GM18861 (cell line): ENCODE results near the gene PPFIA2.

Source experiments
- ATAC-seq: cut with Tn5 transposase; IDR thresholded peaks from one replicate; pipeline ENCODE4 v1.9.1; 2021; ENCODE audit not compliant: unreplicated experiment

PPFIA2 gene

GRCh38 chr12:81288651-81289050, 470.5 kb downstream of the PPFIA2 start:
- no peak for ATAC-seq

DNA sequence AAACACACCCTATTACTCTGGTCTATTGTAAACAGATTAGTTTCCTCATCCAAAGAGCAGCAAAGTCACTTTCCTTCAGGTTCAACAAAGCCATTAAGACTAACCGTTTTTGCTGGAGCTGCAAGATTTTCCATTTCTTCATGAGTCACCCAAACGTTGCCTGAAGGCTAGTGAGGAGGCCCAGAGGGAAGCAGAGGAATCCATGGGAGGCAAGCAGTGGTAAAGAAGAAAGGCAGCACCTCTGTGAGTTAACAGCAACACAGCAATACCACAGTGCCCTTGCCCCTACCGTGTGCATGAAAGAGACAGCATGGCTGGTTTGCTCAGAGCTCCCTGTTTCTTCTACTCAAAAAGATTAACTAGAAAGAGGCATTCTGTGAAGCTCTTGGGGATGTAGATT, 475.0 kb downstream of the PPFIA2 start:
- ATAC-seq = no peak

GRCh38 chr12:81274637-81275529, 484.3 kb downstream of the PPFIA2 start:
- ATAC-seq = no peak

DNA sequence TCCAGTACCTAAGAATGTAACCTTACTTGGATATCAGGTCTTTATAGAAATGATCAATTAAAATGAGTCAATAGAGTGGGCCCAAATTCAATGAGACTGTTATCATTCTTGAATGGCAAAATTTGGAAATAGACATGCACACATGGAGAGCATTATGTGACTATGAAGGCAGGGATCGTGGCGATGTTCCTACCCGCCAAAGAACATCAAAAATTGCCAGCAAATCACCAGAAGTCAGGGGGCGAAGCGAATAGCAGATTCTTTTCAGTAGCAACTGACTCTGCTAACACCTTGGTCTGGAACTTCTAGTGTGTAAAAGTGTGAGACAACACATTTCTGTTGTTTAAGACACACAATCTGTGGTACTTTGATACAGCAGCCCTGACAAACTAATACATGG, 488.8 kb downstream of the PPFIA2 start:
- no peak for ATAC-seq

DNA sequence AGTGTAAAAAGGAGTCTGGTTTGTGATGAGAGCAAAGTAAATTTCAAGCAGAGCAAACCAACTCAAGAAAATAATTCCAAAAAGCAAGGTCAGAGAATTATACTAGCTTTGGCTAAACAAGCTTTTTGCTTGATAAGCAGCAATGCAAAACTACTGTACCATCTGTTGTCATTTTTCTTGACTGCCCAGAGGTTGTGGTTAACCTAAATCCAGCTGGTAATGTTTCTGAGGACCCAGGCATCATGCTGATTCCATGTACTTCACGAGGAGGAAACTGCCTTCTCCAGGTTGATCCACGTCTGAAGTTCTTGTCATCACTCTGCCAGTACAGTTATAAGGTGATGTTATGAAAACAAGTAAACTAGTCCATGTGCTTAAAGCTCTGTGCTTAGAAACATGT, 496.1 kb downstream of the PPFIA2 start:
- no peak for ATAC-seq

DNA sequence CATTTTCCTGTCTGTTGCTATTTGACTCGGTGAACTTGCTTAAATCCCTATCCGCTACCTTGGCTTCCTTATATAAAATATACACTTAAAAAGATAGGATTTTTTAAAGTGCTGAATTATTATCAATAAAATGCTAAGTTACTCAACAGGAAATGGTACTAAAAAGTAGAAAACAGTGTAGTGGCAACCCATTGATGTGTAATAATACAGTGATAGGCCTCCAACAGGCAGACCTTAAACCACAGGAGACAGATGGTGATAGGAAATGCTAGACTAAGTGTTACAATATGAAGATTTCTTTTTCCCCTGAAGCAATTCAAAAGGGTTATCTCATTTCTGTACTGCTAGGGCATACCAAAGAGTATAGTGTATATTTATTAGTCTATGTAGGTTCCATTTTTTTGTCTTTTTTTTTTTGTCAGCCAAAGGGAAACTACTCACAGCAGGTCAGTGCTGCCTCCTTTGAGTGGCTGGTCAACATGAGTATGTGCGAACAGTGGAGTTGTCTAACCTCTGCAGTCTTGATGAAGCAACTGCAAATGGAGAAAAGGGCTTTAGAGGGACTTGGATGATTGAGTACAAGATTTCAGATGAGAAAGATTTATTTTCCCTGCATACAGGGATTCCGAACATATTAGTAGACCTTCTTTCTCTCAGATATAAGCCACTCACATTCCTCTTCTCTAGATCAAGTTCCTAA, 497.5 kb downstream of the PPFIA2 start:
- ATAC-seq = no peak

- ATAC-seq = no peak
Observed at GRCh38 chr12:81259360-81259759, 499.8 kb downstream of the PPFIA2 start.

DNA sequence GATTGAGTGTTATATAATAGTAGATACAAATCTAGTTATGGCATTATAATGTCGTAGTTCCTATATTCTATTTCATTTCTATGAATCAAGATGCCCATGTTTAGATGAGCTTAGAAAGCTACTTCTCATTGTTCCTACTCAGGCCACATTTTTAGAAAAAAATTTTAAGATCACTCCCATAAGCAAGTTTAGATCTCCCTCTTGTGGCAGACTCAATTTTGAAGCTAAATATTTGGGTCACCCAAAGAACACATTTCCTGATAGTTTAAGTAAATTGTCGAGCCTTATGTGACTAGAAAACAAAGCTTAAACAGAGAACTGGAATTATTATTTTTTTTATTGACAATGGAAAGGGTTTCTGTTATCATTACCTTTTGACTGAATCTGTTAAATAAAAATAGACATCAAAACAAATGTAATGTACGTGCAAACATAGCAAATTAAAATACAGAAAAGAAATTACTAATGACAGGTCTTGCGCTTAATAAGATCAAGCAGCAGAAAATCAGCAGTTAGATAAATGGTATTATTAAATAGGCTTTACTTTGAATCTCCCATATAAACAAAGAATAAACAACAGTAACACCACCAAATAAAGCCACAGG, 501.1 kb downstream of the PPFIA2 start:
- ATAC-seq = no peak

GRCh38 chr12:81255947-81256346, 503.2 kb downstream of the PPFIA2 start:
- ATAC-seq = no peak

GRCh38 chr12:81255456-81255855, 503.7 kb downstream of the PPFIA2 start:
- no peak for ATAC-seq

DNA sequence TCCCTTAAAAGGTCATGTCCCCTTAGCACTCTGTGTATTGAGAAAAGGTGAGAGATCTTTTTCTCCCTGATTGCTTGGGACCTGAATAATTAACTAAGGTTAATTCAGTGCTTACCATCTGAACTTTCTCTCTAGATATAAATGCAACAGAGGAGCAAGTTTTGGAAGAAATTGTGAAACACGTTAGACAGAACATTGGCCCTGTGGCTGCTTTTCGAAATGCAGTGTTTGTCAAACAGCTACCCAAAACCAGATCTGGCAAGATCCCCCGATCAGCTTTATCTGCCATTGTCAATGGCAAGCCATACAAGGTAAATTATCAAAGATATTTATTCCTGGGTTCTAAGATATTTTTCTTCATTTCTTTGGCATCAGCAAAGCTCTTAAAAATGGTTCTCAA, 505.8 kb downstream of the PPFIA2 start:
- no peak for ATAC-seq

DNA sequence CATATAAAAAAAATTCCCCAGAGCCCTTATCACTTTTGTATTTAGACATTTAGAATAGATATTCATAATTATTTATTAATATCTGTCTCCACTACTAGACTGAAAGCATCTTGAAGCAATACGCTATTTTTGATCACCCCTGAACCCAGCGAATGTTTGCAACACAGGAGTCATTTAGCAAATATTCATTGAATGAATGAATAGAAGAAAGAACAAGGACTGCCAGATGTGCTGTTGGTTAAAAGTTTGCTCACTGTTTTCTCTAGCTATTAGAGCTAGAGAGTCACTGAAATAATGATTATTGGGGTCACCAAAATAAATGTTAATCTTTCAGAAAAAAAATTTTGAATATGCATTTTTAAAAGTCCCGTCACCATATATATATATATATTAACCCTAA, 506.9 kb downstream of the PPFIA2 start:
- no peak for ATAC-seq

DNA sequence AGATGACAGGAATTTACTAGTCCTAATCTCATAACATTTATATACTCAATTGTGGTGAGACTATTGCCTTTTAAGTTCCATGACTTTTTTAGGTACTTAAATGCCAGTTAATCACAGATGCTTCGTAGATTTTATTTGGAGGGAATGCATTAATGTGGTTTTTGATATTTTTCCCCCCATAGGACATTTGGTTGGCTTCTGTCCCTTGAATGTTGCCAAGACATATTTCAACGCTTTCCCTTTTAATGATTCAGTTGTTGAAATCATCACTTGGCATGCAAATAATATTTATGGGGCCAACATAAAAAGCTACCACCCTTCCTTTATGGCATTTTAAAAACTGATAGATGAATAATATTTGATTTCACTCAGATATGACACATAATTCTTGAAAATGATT, 509.2 kb downstream of the PPFIA2 start:
- no peak for ATAC-seq

- no peak for ATAC-seq
Observed at GRCh38 chr12:81245907-81246570, 513.1 kb downstream of the PPFIA2 start.

- ATAC-seq = no peak
Observed at GRCh38 chr12:81245458-81245857, 513.7 kb downstream of the PPFIA2 start.

GRCh38 chr12:81231574-81232368, 527.4 kb downstream of the PPFIA2 start:
- no peak for ATAC-seq

DNA sequence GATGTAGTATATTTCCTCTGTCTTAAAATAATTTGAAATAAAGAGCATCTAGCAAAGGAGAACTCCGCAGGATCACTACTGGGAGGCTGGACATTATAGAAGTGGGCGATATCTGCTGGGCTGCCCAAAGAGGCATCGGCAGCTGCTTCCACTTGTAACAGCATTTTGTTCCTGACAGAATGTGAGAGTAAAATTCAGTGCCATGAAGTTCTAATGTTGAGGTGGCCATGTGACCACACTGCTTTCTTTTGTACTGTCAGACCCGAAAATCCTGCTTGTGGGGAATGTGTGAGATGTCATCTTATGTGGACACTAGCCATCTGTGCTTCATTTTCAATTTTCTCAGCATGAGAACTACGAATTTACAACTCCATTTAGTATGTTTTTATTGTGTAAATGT, 529.4 kb downstream of the PPFIA2 start:
- ATAC-seq = no peak

DNA sequence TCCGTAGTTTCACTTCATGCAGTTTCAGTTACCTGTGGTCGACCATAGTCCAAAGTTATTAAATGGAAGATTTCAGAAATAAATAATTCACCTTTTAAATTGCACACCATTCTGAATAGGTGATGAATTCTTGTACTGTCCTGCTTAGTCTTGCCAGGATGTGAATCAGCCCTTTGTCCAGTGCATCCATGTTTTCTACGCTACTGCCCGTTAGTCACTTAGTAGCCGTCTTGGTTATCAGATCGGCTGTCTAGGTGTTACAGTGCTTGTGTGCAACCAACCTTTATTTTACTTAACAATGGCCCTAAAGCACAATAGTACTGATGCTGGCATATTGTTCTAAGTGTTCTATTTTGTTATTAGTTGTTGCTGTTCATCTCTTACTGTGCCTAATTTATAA, 534.5 kb downstream of the PPFIA2 start:
- no peak for ATAC-seq

DNA sequence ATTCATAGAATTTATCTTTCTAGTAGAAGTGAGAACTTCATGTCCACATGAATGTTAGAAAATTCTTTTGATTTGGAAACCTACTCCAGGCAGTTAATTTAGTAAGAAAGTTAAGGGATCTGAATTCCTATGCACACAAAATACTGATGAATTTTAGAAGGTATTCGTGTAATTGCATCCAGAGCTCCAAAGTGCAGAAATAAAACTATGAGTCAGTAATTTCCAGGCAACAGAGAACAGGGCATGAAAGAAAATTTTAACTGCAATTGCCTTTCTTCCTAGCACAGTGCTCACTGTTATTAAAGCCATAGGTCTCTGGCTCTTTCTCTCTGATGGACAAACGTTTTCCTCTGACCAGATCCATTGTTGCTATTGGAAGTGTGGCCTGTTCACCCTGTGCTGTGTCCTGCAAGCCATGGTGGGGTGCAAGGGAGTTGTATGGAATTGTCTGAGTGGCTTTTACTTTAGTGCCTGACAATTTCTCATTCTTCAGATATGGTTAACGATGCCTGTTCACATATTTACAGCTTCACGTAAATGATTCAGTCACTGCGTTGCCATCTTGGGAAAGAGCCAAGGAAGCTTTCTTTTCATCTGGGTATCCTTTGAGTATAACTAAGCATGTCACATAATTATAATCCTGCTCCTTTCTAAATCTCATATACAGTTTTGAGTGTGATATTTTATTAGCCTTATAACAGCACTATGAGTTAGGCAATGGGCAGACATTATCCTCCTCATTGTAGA, 536.1 kb downstream of the PPFIA2 start:
- no peak for ATAC-seq

DNA sequence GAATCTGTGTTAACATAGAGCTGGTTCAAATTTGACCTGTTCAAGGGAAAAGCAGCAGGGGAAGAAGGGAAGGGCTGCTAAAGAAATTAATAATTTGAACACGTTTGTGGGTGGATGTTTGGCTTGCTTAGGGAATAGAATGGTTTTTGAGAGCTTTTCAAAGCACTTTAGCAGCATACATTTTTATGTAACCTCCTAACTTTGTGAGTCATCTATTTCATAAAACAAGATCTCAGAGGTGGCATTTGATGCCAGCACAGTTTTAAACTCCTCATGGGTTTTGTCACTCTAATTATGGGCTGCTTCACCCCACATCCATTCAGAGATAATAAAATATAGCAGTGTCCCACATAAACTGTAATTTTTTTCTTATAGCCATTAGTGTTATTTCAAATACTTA, 537.5 kb downstream of the PPFIA2 start:
- ATAC-seq = no peak
